ENCODE data around the gene STX3. TPM values are rescaled to one million over a fixed set of nuclear protein-coding genes. Genes with fewer than 3 reads are reported as not detected.

The STX3 gene
- total and polyA plus RNA-seq, 2 donors (not counting 3 experiments of a cell fraction or from before 2014, with no cell fraction given): 40.3 to 49.7 TPM

DNA sequence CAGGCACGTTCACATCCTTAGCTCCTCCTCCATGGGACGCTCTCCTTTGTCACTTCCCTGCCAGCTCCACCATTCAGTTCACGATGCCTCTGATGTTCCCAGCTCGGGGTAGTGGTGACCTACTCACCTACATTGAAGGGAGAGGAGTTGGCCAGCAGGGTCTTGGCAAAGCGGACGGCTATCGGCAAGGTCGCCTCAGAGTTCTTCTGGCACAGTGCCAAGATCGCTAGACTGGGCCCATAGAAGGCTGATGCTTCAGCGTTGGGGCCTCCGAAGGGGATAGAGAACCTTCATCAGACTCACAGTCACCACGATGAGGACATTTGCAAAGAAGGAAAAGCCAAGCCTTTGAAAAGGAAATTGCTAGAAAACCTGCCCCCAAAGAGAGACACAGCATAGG lies 87.1 kb downstream of the STX3 start:
- no peak overlapping the region for H3K27ac ChIP-seq (ENCODE audit: insufficient read depth, low read depth, low read length)
- DNase-seq (ENCODE audit: low read depth, low spot score) (no peak), FAIRE-seq (no peak)
- ChIA-PET CTCF (interaction anchor here (1.8 kb wide), 1 partner anchor 77 kb away, joined by 7 read pairs; no protein-coding TSS in a partner anchor), POLR2A (no interaction called here)
- no TSS peak for BruUV-seq (replicated peaks)
- TF ChIP-seq, protein P1, sequence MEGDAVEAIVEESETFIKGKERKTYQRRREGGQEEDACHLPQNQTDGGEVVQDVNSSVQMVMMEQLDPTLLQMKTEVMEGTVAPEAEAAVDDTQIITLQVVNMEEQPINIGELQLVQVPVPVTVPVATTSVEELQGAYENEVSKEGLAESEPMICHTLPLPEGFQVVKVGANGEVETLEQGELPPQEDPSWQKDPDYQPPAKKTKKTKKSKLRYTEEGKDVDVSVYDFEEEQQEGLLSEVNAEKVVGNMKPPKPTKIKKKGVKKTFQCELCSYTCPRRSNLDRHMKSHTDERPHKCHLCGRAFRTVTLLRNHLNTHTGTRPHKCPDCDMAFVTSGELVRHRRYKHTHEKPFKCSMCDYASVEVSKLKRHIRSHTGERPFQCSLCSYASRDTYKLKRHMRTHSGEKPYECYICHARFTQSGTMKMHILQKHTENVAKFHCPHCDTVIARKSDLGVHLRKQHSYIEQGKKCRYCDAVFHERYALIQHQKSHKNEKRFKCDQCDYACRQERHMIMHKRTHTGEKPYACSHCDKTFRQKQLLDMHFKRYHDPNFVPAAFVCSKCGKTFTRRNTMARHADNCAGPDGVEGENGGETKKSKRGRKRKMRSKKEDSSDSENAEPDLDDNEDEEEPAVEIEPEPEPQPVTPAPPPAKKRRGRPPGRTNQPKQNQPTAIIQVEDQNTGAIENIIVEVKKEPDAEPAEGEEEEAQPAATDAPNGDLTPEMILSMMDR (IDR thresholded peaks at IDR 0.05; ENCODE audit: extremely low read depth in 1 of 2, insufficient read depth in 1 of 2, low read depth in 1 of 2, low read length in 2 of 2): no peak
- TF ChIP-seq POLR2A (IDR thresholded peaks at IDR 0.05; ENCODE audit: low read depth, low read length): no peak
- no peak for TF ChIP-seq JUN (IDR thresholded peaks at IDR 0.05; ENCODE audit: borderline replicate concordance, insufficient read depth, insufficient read length, low read depth)
- no peak for TF ChIP-seq MYC (IDR thresholded peaks at IDR 0.05; ENCODE audit: low read depth, low read length)
- TF ChIP-seq EZH2 (IDR thresholded peaks at IDR 0.05; ENCODE audit: borderline replicate concordance, low read depth, low read length, severe bottlenecking): no peak
- no peak for TF ChIP-seq POLR2AphosphoS5 (IDR thresholded peaks at IDR 0.05; ENCODE audit: insufficient read depth, low read depth, low read length)
- TF ChIP-seq, protein P2, sequence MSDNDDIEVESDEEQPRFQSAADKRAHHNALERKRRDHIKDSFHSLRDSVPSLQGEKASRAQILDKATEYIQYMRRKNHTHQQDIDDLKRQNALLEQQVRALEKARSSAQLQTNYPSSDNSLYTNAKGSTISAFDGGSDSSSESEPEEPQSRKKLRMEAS (IDR thresholded peaks at IDR 0.05; ENCODE audit: insufficient read depth, insufficient read length): no peak
- TF ChIP-seq FOS (IDR thresholded peaks at IDR 0.05; ENCODE audit: borderline replicate concordance, insufficient read depth, low read length): no peak
- no peak for TF ChIP-seq GATA2 (IDR thresholded peaks at IDR 0.05; ENCODE audit: insufficient read depth, insufficient read length, low read depth, low read length)
- H2AFZ ChIP-seq (ENCODE audit: low read depth, low read length): no peak overlapping the region
- H3K4me1 ChIP-seq (ENCODE audit: control insufficient read depth, extremely low read depth, insufficient read depth, low read length): no peaks in the 10 kb centered on the region
- H3K79me2 ChIP-seq (ENCODE audit: control insufficient read depth, insufficient read depth, low read length): no peaks in the 10 kb centered on the region
- H3K9me3 ChIP-seq (replicated peaks; ENCODE audit: control insufficient read depth, insufficient read depth, low read length): no peaks in the 10 kb centered on the region
- no peaks in the 10 kb centered on the region for H3K36me3 ChIP-seq (ENCODE audit: control insufficient read depth in 2 of 2, extremely low read depth in 1 of 2, insufficient read depth in 2 of 2, low read length in 2 of 2)
- no peaks in the 10 kb centered on the region for H3K9me1 ChIP-seq (replicated peaks; ENCODE audit: control insufficient read depth, extremely low read depth, insufficient read depth, low read length)
- H3K9ac ChIP-seq (replicated peaks; ENCODE audit: extremely low read depth, insufficient read depth, low read length): no peak overlapping the region
- no peak overlapping the region for H3K4me3 ChIP-seq (replicated peaks in 1 of 3; ENCODE audit: insufficient read depth in 1 of 3, low read depth in 1 of 3, low read length in 3 of 3)
- dilution Hi-C loops (cut with MboI; ENCODE audit: extremely low pct_ligation_motif_present, low sequenced_read_pairs): no loop called here
- H3K27me3 ChIP-seq (ENCODE audit: control insufficient read depth in 2 of 2, insufficient read depth in 2 of 2, low read length in 2 of 2): peaks cover 0 to 2% of the 10 kb centered on the region in 2 experiments
- intact Hi-C loops (cut with micrococcal nuclease): no loop called here
- no peak overlapping the region for H3K4me2 ChIP-seq (ENCODE audit: insufficient read depth, low read length)
- no peaks in the 10 kb centered on the region for H4K20me1 ChIP-seq (replicated peaks; ENCODE audit: control insufficient read depth, extremely low read depth, insufficient read depth, low read length)
